HG02610 (cell line): Measurements from ENCODE around the gene STOML1.
A peak's percentile ranks its signal among the peaks of the same experiment; 100 is the strongest.
"Not testable (repeated sequence)": the region's sequence is repeated elsewhere in the genome, so short reads cannot be mapped to it uniquely, and the experiment has no call there.

ENCODE experiments used
- ATAC-seq: cut with Tn5 transposase; IDR thresholded peaks from one replicate; pipeline ENCODE4 v1.9.1; 2021; ENCODE audit warnings: mild to moderate bottlenecking, moderate library complexity; ENCODE audit not compliant: unreplicated experiment

The STOML1 gene

GRCh38 chr15:73987681-73988444 lies 4.2 kb downstream of the STOML1 start:
- ATAC-seq, result peak; percentile 41

DNA sequence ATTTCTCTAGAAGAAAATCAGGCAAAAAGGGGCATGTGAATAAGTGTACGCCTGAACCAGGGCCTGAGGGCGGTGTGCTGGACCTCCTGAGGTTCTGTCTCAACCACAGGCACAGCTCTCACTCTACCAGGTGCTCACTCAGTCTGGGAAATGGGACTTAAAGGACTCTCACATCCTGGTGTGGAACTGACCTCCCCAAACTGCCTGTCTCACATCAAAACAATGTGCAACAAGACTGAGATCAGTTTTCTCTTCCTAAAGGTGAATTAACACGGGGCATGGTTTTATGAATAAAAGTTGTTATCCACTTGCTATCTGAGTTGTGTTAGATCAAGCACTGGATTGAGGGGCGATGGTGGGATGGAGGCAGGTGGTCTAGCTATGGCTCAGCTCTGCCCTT lies 4.8 kb downstream of the STOML1 start:
- no peak for ATAC-seq

DNA sequence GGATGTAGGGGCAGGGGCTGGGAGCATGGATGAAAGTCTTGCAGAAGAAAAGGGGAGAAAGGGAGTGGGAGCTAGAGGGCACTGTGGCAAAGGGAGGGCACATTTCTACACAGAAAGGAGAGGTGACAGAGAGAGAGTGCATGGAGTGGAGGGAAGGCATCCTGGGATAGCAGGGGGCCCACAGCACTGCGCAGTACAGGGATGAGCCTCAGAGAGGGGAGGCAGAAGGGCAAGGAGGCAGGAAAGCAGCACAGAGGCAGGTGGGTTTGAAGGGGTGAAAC lies 5.4 kb downstream of the STOML1 start:
- ATAC-seq, result no peak

GRCh38 chr15:73986055-73986775 lies 5.9 kb downstream of the STOML1 start:
- ATAC-seq, result no peak

GRCh38 chr15:73985101-73985873 lies 6.8 kb downstream of the STOML1 start:
- ATAC-seq, result no peak

- no peak for ATAC-seq
Observed at GRCh38 chr15:73984208-73984979, 7.7 kb downstream of the STOML1 start.

DNA sequence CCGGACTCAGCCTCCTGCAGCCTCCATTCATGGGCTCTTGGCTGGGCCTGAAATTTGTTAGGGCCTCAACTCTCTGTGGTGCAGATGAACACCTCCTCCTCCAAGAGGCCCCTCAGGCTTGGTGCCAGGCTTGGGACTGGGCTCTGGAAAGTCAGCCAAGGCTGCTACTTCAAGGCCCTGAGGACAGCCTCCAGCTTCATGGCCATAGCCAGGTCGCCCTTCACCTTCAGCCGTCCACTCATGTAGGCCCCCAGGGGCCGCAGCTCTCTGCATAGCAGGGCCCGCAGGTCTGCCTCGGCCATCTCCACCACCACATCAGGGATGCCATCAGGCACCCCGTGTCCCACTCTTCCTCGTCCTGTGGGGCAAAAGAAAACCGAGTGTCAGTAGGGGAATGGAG lies 8.3 kb downstream of the STOML1 start:
- no peak for ATAC-seq

DNA sequence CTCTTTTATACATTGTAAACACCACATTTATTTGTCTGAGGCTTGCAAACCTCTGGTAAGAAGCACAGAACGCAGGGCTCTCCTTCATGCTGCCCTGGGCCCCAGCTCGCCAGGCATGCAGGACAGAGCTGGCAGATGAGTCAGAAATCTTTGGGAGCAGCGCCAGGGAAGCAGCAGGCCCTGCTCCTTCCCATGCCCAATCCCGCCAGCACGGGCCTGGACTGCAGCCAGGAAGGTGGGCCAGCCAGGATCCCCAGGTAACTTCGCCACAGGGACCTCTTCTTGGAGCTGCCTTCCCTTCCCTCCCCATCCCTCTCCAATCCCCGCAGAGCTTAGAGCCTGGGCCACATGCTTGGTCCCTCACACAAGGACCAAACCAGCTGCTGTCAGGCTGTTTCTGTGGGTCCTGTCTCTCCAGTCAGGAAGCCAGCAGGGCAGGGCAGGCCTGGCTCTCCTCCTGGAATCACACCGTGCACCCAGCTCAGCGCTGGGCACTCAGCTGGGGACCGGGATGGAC lies 8.8 kb downstream of the STOML1 start:
- no peak for ATAC-seq

DNA sequence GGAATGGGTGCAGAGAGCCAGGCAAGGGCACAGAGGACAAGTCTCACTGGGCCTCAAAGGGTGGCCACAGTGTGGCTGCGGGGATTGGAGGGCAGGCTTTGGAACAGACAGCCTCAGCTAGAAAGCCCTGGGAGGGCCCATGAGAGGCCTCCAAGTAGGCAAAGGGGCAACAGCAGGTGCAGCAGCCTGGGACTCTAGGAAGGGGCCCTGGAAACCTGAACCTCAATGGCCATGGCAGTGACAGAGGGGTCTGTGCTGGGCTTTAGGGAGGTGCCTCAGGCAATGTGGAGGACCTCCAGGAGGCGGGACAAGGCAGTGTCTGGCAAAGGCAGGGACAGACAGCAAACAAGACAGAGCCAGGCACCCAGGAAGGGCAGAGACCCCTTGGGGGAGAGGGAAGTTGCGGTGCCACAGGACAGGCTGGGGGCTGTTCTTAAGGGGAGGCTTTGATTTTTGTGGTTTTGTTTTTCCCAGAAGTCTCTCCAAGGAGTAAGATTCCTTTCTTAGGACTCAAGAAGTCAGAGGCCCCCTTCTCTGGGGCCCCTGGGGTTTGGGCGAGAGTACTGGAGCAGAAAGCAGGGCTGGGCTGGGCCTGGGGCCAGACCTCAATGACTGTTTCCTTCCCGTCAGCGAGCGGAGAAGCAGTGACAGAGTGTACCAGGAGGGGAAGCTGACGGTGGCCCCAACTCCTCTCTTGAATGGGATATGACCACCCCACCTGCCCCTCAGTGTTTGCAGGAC lies 9.7 kb downstream of the STOML1 start:
- ATAC-seq, result no peak

DNA sequence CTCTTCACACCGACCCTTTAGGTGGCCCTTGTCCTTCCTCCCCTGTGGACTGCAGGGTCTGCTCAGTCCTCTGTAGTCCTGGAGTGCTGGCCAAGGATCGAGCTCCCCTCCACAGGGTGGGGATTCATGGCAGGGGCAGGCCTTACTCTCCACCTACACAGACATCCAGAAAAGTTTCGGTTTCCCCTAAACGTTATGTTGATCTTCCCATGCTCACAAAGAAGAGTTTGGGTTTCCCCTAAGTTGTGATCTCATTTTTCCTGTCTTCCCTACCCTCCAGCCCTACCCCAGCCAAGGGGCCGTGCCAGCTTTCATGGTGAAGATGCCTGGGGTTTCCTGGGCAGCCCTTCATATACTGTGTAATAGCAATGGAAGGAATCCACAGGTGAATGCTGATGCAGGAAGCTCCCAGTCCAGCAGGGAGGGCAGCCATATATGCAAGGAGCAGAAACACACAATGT lies 10.3 kb downstream of the STOML1 start:
- no peak for ATAC-seq

DNA sequence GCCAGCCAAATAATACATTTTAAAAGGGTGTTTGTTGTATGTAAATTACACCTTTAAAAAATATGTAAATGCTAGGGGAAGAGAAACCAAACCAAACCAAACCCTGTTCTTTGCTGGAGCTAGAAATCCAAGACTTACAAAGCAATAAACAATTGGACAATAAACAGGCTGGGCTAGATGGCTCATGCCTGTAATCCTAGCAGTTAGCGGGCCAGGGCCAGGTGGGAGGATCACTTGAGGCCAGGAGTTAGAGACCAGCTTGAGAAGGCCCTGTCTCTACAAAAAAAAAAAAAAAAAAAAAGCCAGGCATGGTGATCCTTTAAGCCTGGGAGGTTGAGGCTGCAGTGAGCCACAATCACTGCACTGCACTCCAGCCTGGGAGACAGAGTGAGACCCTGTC lies 12.5 kb downstream of the STOML1 start:
- ATAC-seq, result no peak

- no peak for ATAC-seq
Observed at GRCh38 chr15:73978896-73979295, 13.2 kb downstream of the STOML1 start.

- not testable (repeated sequence) for ATAC-seq
Observed at GRCh38 chr15:73975440-73976125, 16.5 kb downstream of the STOML1 start.

- not testable (repeated sequence) for ATAC-seq
Observed at GRCh38 chr15:73973683-73974200, 18.4 kb downstream of the STOML1 start.

DNA sequence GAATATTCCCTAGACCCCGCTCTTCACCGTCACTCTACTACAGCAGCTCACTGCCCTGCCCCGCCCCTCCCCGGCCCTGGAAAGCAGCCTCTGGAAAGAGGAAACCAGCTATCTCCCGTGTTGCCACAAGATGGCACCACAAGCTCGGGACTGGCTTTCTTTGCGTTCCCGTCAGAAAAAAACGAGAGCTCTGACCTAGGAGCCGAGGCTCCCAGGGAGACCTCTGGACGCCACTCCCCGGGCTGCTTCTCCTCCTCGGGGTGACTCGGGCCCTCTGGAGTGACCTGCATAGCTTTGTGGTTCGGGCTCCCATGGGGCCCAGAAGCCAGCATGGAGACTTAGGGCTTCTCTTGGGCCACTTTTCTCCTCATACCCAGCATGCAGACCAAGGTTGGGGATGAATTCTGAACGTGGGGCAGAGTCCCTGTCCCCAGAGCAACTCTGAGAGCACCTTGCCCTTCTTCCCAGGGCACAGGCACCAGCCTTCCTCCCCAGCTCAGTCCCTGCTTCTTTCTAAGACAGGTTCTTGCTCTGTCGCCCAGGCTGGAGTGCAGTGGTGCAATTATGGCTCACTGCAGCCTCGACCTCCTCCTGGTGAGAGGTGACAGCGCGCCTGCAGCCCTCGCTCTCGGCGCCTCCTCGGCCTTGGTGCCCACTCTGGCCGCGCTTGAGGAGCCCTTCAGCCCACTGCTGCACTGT lies 19.0 kb downstream of the STOML1 start:
- ATAC-seq, result no peak

DNA sequence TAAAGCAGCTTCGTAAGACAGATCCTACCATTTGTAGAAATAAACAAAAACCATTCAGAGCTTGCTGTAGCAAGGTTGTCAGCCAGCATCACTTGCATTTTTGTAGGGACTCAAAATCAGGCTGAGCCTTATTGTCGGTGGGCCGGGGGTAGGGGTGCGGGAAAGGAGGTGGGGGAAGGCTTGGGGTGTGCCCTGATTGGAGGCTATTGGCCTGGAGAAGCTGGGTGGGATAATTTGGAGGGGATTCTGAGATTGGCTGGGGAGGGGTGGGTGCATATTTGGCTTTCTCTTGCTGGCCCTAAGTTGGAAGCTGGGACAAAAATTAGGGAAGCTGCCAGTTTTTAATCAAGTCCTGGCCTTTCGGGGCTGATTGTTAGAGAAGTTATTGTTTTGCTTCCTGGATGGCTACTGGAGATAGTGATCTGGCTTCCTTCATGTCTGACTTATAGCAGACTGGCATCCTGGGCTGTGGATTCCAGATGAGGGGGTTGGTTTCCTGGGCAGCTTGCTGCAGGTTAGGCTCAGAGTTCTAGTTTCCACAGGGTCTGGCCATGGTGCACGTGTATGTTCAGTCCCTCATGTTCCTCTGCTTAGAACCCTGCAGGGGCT lies 22.8 kb downstream of the STOML1 start:
- ATAC-seq, result no peak

GRCh38 chr15:73968461-73968860 lies 23.6 kb downstream of the STOML1 start:
- no peak for ATAC-seq

DNA sequence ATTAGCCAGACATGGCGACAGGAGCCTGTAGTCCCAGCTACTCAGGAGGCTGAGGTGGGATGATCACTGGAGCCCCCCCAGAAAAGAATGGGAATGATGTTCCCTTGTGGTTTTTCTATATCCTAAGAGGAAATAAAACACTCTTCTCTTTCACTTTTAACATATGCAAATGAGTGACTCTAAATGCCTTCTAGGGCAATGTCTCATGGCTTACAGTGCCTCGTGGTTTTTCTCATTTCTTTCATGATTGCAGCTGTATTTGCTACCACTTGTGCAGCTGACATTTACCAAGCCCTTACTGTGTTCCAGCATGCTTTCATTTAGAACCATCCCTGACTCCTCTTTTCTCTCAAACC lies 26.4 kb downstream of the STOML1 start:
- peak; percentile 64 for ATAC-seq
